Activated B cell treated with CpG ODN at 0.5 μM for 24 hours (primary cell): Measurements from ENCODE around the gene TTLL13. TPM values are rescaled to one million over a fixed set of nuclear protein-coding genes. Genes with fewer than 3 reads are reported as not detected.
A peak's percentile ranks its signal among the peaks of the same experiment; 100 is the strongest.

Source experiments
- ATAC-seq: fragments of 200-7000 bp; cut with Tn5 transposase; one replicate; pipeline ENCODE4 v1.10.0; 2021; ENCODE audit warnings: low read depth, mild to moderate bottlenecking, moderate library complexity
- CTCF ChIA-PET: fragments of 350-600 bp; sonication (Branson Sonifier 250); formaldehyde crosslinking; loops from one replicate; lab custom pipeline; 2021; ENCODE audit warnings: antibody characterized with exemption; lab: Charles Lee
- POLR2A ChIA-PET: fragments of 350-600 bp; sonication (Branson Sonifier 250); formaldehyde crosslinking; loops from one replicate; lab custom pipeline; 2021; ENCODE audit warnings: antibody characterized with exemption; lab: Charles Lee
- DNase-seq: peaks from one replicate; pipeline ENCODE4 v3.0.0; 2022
- H3K27ac Mint-ChIP-seq: one replicate; pipeline ENCODE4 v1.8.0; 2020; ENCODE audit warnings: mixed read lengths
- H3K27me3 Mint-ChIP-seq: one replicate; pipeline ENCODE4 v1.8.0; 2021; ENCODE audit warnings: mixed read lengths
- H3K36me3 Mint-ChIP-seq: one replicate; pipeline ENCODE4 v1.8.0; 2021; ENCODE audit warnings: low read depth, mixed read lengths
- H3K4me1 Mint-ChIP-seq: one replicate; pipeline ENCODE4 v1.8.0; 2021; ENCODE audit warnings: mixed read lengths
- H3K4me3 Mint-ChIP-seq: one replicate; pipeline ENCODE4 v1.8.0; 2020; ENCODE audit warnings: mild to moderate bottlenecking, mixed read lengths
- H3K9me3 Mint-ChIP-seq: one replicate; pipeline ENCODE4 v1.8.0; 2020; ENCODE audit warnings: mixed read lengths
- intact Hi-C: fragments of 100-400 bp; cut with micrococcal nuclease; formaldehyde crosslinking; loops from one replicate; pipeline ENCODE4 v1.15.1; 2024
- total RNA-seq: library from RNA; stranded (reverse); gene quantifications from 2 replicates; pipeline ENCODE4 v1.2.3, GENCODE V29; 2022
- TF ChIP-seq, protein P1 (sequence below): fragments of 200-600 bp; IDR thresholded peaks from one replicate; pipeline ENCODE4 v1.8.0; 2022; ENCODE audit warnings: antibody characterized with exemption, mild to moderate bottlenecking

TTLL13 gene
- total RNA-seq, 1 donor from 2014 or later, result 0.49 TPM

- TF ChIP-seq, protein P1, sequence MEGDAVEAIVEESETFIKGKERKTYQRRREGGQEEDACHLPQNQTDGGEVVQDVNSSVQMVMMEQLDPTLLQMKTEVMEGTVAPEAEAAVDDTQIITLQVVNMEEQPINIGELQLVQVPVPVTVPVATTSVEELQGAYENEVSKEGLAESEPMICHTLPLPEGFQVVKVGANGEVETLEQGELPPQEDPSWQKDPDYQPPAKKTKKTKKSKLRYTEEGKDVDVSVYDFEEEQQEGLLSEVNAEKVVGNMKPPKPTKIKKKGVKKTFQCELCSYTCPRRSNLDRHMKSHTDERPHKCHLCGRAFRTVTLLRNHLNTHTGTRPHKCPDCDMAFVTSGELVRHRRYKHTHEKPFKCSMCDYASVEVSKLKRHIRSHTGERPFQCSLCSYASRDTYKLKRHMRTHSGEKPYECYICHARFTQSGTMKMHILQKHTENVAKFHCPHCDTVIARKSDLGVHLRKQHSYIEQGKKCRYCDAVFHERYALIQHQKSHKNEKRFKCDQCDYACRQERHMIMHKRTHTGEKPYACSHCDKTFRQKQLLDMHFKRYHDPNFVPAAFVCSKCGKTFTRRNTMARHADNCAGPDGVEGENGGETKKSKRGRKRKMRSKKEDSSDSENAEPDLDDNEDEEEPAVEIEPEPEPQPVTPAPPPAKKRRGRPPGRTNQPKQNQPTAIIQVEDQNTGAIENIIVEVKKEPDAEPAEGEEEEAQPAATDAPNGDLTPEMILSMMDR, result no peak
- Mint-ChIP-seq H3K4me3 (peak overlapping the region; percentile 50), H3K27ac (peak overlapping the region; percentile 95), H3K4me1 (peaks cover 97% of the 10 kb centered on the region), H3K27me3 (no peaks in the 10 kb centered on the region), H3K36me3 (peaks cover 51% of the 10 kb centered on the region), H3K9me3 (no peaks in the 10 kb centered on the region)
- ATAC-seq (no peak), DNase-seq (no peak)
- POLR2A ChIA-PET, result interaction anchor here (0.5 to 6.5 kb wide), 3 partner anchors 10 to 32 kb away, joined by 11 to 117 read pairs (median 14); partner anchors contain the start of gene SEMA4B
- CTCF ChIA-PET, result no interaction called here
- intact Hi-C loops, result loop anchor here (1.0 kb wide), 1 partner anchor 9 kb away; the partner anchor contains the start of gene SEMA4B
Observed at GRCh38 chr15:90210593-90210992, 38.8 kb upstream of the TTLL13 start.

DNA sequence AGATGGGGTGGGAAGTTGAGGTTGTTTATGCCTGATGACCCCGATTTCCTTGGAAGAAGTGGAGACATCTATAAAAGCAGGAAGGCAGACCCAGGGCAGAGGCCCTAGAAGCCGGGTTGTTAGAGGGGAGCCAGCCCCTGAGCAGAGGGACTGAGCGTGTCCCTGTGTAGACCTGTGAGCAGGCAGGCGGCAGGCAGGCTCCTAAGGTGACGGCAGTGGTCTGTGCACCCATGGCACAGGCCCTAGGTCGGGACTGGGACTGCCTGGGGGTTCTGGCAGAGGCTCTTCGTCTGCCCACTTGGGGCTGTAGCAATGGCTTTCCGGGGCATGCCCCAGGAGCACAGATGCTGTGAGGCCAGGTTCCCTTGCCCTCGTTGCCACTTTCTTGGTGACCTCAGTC is 38.3 kb upstream of the TTLL13 start:
- H3K27me3 Mint-ChIP-seq, result no peaks in the 10 kb centered on the region
- H3K4me1 Mint-ChIP-seq, result peaks cover 95% of the 10 kb centered on the region
- ATAC-seq, result no peak
- H3K27ac Mint-ChIP-seq, result peak overlapping the region; percentile 95
- TF ChIP-seq, protein P1, result no peak
- DNase-seq, result no peak
- intact Hi-C loops, result no loop called here
- CTCF ChIA-PET, result no interaction called here
- H3K36me3 Mint-ChIP-seq, result peaks cover 47% of the 10 kb centered on the region
- H3K4me3 Mint-ChIP-seq, result peak overlapping the region; percentile 50
- no peaks in the 10 kb centered on the region for H3K9me3 Mint-ChIP-seq
- POLR2A ChIA-PET, result interaction anchor here (2.7 to 7.3 kb wide), 3 partner anchors 9 to 20 kb away, joined by 14 to 144 read pairs (median 117); partner anchors contain the start of gene SEMA4B

GRCh38 chr15:90211440-90212143 is 37.8 kb upstream of the TTLL13 start:
- Mint-ChIP-seq H3K4me1 (peaks cover 95% of the 10 kb centered on the region), H3K27me3 (no peaks in the 10 kb centered on the region), H3K4me3 (peak overlapping the region; percentile 47), H3K9me3 (no peaks in the 10 kb centered on the region), H3K36me3 (peaks cover 44% of the 10 kb centered on the region), H3K27ac (peak overlapping the region; percentile 95)
- DNase-seq, result no peak
- TF ChIP-seq, protein P1, result no peak
- no peak for ATAC-seq
- POLR2A ChIA-PET, result interaction anchor here (0.6 to 7.3 kb wide), 4 partner anchors 9 to 442 kb away, joined by 3 to 144 read pairs (median 61); partner anchors contain the start of gene SEMA4B
- CTCF ChIA-PET, result no interaction called here
- intact Hi-C loops, result no loop called here

DNA sequence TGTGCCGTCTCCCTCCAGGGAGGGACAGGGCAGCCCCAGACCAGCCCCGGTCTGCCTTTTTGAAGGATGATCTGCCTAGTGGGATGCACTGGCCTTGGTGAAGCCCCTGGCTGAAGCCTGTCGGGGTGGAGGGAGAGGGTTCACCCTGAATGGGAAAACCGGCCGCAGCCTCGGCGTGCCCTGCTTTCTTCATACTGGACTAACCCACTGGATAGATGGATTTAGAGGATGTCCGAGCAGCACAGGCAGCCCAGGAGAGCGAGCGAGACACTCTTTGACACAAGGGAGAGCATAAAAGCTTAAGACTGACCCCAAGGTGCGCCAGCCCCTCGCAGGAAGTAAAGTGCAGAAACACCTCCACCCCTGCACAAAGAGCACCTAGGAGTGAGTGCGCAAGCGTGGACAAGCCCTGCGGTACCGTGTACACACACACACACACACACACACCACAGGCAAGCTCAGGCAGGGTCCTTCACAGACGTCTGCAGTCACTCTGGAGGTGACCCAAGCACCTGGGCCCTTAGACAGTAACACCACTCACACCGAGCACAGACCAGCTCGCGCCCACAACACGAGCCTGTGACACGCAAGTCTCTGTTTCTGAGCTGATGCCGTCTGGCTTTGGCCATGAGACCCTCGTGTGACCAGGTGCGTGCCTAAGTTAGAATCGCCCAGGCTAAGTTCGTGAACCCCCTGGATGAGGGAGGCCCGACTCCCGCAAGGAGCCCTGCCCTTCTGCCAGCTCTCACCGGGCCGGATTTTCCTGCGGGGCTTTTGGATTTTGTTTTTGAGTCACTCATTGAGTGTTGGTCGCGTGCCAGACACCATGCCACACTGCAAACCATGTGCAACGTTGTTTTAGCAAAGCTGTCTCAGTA is 36.9 kb upstream of the TTLL13 start:
- TF ChIP-seq, protein P1, result no peak
- Mint-ChIP-seq H3K27me3 (no peaks in the 10 kb centered on the region), H3K9me3 (no peaks in the 10 kb centered on the region), H3K4me3 (peak overlapping the region; percentile 47), H3K36me3 (peaks cover 40% of the 10 kb centered on the region), H3K27ac (peak overlapping the region; percentile 95), H3K4me1 (peaks cover 95% of the 10 kb centered on the region)
- intact Hi-C loops, result no loop called here
- DNase-seq (no peak), ATAC-seq (no peak)
- ChIA-PET CTCF (interaction anchor here (0.8 to 1.2 kb wide), 2 partner anchors 9 to 23 kb away, joined by 3 to 5 read pairs; no protein-coding TSS in a partner anchor), POLR2A (interaction anchor here (1.5 to 7.3 kb wide), 5 partner anchors 10 to 50 kb away, joined by 5 to 144 read pairs (median 44); partner anchors contain the start of genes CIB1, GDPGP1 and SEMA4B)
